DMS53 (cell line): ENCODE results near the gene CAVIN1.
A peak's percentile ranks its signal among the peaks of the same experiment; 100 is the strongest.
"Not testable (repeated sequence)": the region's sequence is repeated elsewhere in the genome, so short reads cannot be mapped to it uniquely, and the experiment has no call there.

Experiments
- DNase-seq: peaks from one replicate; lab custom pipeline; 2025; lab: John Stamatoyannopoulos, UW

Gene CAVIN1

DNA sequence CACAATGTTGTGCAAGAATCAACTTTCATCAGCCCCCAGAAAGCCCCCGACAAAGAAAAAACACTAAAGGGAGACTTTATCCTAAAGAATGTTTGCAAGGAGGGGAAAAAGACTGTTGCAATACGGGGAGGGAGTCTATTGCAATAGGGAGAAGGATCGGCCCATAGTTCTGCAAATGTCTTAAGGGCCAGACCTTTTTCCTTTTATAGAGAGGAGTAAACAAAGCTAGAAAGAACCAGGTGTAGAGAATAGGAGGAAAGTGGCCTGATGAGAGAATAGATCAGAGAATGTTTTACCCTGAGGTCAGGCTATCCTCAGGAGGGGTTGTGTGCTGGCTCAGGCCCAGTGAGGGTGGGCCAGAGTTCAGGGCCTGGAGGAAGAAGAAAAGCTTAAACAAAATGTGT lies 8.7 kb upstream of the CAVIN1 start:
- no peak for DNase-seq

DNA sequence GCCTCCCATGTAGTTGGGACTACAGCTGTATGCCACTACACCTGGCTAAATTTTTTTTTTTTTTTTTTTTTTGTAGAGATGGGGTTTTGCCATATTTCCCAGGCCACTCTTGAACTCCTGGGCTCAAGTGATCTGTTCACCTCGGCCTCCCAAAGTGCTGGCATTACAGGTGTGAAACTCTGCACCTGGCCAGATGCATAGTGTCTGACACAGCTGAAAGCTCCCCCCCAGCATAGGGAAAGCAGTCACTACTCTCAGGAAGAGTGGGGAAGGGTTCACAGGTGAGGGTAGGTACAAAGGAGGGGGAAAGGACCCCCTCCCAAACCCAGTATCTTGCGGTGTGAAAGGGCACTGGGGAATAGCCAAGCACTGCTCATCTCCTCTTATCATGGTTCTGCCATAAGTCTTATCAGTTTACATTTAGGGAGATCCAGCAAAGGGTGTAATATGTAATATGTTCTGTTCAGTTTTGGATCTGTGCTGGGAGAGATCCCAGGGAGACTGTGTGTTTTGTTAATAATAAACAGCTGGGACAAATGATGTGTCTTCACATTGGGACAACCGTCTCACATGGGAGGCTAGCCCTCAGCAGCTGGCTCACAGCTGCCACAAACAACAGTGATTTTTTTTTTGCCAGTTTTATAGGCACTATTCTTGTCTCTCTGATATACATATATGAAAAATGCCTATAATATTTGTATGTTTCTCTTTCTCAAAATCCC lies 6.8 kb upstream of the CAVIN1 start:
- DNase-seq: no peak

DNA sequence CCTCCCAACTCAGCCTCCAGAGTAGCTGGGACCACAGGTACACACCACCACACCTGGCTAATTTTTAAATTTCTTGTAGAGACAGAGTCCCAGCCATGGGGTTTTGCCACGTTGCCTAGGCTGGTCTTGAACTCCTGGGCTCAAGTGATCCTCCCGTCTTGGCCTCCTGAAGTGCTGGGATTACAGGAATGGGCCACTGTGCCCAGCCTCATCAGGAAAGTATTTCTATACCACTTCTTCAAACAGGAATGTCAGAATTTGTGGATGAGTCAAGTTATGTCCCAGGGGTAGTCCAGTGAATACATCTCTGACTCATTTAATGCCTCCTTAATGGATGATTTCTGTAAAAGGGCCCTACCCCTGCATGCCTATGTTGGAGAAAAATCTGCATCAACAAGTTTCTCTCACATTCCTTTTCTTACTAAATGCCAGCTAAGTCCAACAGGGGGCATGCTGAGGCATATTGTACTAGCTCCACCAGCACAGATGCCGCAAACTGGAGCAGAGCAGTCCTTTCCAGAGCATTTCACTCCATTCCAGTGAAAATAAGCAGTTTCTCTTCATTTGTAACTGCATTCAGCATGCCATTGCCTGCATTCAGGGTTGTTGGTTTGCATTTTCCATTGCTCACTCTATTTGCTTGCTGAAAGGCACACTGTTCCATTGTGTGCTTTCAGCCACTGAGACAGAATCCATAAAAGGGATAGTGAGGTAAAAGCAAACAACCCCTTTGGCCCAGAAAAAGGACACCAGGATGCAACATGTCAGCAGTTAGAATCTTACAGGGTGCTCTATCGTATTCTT lies 5.3 kb upstream of the CAVIN1 start:
- peak; percentile 88 for DNase-seq

DNA sequence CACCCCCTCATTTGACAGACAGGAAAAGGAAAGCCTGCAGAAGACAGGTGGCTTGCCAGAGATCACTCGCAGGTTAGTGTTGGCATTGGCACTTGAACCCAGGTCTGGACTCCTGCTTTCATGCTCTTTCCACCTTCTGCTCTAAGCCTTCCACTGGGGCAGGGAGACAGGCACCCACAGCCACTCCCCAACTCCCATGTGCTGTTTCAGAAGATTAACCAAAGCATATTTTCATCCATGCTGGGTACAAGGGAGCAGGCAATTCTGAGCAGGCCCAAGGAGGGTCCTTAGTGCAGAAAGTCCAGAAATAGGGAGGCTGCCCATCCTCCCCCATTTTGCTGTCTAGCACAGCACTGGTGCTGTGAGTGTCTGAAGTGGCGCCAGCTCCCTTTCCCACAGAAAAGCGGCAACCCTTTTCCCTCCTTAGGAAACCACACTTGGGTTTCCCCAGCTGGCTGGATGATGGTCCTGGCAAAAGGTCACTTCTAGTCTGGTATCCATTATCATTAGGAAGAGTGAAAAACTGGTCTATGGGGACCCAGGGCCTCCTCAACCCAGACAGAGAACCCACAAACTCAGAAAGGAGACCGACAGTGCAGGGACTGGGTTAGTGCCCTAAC lies 2.0 kb upstream of the CAVIN1 start:
- DNase-seq: no peak

DNA sequence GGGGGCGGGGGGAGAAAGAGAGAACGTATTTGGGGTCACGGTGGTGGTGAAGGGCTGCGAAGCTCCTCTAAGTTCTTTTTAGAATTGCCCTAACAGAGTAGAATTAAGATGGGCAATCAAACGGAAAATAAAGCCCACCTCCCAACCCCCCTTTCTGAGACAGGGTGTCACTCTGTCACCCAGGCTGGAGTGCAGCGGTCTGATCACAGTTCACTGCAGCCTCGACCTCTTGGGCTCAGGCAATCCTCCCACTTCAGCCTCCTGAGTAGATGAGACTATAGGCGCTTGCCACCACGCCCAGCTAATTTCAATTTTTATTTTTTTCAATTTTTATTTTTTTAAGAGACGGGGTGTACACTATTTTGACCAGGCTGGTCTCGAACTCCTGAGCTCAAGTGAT lies 710 bp upstream of the CAVIN1 start:
- DNase-seq: no peak

DNA sequence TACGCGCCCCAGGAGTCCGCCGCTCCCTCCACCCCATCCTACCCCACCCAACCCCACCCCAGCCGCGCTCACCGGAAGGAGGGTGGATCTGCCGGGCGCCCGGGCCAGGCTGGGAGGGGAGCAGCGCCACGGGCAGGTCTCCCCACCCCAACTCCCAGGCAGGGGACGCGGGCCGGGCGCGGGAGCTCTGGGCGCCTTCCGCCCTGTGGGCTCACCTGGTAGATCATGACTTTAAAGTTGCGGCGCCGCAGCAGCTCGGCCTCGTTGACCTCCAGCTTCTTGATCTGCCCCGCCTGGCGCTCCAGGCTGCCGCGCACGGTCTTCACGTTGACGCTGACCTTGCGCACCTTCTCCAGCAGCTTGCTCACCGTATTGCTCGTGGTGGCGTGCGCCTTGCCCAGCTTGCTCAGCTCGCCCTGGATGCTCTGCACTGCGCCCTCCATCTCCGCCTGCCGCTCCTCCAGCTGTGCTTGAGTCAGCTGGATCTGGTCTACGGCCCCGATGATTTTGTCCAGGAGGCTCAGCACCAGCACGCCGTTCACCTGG lies 571 bp downstream of the CAVIN1 start:
- DNase-seq: peak; percentile 72

DNA sequence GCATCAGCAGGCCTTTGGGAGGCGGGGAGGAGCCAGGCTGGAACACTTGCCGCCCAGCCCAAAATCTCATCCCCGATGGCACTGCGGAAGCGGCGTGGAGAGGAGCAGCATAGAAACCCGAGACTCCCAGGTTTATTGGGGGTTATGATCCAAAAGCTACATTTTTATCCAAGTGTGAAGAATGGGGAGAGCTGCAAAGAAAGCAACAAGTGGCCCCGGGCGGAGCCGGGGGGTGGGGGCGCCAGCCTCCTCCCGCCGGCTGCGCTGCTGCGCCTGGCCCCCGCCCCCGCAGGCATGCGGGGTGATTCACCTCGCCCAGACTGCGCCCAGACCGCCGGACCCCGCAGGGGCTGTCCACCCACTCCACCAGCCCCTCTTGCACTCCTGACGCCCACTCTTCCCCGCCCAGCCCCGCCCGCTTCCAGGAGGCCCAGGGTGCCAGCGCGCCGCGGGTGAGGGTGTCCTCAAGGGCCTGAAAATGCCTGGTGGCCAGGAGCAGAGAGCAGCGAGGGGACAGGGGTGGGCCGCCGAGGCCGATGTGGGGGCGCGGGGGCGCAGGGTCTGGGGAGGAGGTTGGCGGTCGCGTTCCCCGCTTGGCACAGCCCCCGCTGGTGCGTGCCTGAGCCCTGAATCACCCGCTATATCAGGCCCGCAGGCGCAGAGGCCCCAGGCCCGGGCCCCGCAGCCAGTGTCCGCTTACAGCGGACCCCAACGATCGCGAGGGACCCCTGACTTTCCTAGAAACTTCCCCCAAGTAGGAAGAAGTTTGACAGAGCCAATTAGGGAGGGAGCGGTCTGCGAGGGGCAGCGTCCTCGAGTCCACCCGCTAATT lies 1.3 kb downstream of the CAVIN1 start:
- no peak for DNase-seq

DNA sequence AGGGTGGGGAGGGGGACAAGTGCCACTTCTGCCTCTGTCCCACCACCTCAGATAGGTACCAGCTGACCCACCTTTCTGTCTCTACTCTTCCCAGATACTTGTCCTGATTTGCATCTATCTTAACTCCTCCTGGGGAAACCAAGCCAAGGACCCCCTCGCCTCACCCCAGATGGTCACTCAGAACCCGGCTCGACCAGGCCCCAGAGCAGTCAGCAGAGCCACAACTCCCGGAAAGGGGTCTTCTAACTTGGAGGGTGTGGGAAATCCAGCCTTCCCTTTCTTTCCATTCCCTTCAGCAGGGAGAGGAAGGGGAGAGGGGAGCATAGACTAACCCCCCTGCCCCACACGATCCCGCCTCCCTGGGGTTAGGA lies 1.9 kb downstream of the CAVIN1 start:
- DNase-seq: no peak

DNA sequence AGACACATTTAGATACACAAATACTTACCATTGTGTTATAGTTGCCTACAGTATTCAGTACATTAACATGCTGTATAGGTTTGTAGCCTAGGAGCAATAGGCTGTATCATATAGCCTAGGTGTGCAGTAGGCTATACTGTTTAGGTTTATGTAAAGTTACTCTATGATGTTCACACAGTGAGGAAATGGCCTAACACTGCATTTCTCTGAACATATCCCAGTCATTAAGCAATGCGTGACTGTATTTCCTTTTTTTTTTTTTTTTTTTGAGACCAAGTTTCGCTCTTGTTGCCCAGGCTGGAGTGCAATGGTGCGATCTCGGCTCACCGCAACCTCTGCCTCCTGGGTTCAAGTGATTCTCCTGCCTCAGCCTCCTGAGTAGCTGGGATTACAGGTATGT lies 5.1 kb downstream of the CAVIN1 start:
- not testable (repeated sequence) for DNase-seq

DNA sequence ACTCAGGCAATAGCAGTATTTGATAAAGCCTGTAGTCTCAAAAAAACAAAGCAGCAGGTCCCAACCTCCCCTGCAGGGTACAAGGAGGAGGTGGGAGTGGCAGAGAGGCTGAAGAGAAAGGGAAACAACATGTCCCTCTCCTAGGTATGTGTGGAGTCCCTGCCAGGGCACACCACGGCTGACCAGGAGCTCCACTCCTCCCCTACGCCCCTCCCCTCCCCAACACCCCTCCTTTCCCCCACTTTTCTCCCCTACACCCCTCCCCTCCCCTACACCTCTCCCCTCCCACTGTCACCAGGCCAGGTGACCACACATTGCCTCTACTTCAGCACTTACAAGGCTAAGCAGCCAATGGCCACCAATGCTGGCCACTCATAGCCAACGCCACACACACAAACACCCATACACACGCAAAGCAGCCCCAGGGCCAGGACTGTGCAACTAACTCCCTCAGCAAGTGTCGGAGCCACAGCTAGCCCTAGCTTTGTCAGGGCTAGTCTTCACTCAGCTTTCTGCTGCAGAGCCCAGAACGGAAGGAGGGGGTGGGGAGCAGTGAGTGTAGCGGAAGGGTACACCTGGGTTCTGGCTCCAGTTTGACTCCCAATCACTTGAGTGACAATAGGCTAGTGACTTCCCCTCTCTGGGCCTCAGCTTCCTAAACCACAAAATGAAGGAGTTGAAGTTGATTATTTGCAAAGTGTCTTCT lies 8.2 kb downstream of the CAVIN1 start:
- no peak for DNase-seq

DNA sequence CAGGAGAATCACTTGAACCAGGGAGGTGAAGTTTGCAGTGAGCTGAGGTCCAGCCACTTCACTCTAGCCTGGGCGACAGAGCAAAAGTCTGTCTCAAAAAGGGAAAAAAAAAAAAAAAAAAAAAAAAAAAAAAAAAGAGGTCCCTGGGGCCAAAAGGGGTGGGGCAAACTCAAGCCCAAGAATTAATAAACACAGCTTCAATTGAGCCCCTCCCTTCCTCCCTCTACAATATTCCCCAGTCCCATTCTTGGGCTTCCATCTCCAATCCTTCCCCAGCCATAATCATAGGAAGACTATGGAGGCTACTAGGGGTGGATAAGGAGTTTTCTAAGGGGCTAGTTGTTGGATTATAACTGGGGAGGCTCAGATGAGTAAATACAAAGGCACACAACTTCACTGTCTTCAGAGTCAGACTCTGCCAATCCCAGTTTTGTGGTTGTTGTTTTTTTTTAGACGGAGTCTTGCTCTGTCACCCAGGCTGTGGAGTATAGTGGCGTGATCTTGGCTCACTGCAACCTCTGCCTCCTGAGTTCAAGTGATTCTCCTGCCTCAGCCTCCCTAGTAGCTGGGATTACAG lies 9.5 kb downstream of the CAVIN1 start:
- DNase-seq: no peak

DNA sequence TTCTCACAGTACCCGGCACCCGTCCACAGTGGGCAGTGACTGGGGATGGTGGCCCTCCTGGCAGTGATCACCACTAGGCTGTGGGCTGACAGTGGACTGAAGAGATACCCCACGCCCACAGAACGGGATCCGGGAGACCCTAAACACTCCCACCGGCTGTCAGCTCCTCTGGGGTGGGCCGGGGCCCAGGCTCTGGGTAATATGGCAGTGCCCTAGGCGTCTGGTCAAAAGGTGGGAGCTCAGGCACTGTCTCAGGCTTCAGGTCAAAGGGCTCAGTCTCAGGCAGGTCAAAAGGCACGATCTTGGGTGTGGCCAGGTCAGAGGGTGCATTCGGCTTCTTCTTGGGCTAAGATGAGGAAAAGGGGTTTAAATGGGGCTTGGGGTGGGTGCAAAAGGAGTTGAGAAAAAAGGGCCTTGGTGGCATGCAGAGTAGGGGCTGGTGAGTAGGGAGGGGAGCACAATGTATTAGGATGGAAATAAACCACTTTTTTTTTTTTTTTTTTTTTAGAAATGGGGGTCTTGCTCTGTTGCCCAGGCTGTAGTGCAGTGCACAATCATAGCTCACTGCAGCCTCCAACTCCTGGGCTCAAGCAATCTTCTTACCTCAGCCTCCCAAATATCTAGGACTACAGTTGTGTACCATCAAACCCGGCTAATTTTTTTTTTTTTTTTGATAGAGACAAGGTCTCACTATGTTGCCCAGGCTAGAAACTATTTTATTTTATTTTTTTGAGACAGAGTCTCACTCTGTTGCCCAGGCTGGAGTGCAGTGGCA lies 11.0 kb downstream of the CAVIN1 start:
- no peak for DNase-seq

DNA sequence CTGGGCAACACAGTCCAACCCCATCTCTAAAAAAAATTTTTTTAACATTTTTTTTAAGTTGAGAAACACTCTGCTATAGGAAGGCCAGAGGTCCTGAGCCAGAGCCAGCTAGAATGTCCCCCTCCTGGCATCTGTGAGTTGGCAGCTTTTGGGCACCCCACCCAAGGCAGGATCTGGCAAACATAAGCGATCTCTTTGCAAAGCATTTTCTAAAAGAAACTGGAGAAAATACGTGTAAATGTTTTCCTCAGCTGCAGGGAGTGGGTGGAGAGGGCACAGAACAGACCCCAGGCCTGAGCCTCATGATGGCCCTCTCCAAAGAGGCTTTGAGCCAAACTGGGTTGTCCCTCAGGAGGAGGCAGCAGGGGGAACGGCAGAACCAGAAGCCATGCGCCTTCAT lies 11.7 kb downstream of the CAVIN1 start:
- no peak for DNase-seq

DNA sequence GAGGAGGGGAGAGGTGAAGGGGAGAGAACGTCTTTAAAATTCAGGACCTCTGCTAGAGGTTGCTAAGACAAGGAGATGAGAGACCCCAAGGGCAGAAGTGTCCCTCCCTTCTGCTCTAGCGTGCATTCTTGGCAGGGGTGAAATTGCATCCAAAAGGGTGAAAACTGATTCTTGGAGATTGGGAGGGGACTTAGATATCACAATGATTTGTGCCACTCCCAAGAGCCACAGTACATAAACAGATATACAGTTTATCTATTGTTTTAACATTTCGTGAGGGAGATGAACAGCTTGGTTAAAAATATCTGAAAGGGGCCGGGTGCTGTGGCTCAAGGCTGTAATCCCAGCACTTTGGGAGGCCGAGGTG lies 12.8 kb downstream of the CAVIN1 start:
- DNase-seq: no peak

DNA sequence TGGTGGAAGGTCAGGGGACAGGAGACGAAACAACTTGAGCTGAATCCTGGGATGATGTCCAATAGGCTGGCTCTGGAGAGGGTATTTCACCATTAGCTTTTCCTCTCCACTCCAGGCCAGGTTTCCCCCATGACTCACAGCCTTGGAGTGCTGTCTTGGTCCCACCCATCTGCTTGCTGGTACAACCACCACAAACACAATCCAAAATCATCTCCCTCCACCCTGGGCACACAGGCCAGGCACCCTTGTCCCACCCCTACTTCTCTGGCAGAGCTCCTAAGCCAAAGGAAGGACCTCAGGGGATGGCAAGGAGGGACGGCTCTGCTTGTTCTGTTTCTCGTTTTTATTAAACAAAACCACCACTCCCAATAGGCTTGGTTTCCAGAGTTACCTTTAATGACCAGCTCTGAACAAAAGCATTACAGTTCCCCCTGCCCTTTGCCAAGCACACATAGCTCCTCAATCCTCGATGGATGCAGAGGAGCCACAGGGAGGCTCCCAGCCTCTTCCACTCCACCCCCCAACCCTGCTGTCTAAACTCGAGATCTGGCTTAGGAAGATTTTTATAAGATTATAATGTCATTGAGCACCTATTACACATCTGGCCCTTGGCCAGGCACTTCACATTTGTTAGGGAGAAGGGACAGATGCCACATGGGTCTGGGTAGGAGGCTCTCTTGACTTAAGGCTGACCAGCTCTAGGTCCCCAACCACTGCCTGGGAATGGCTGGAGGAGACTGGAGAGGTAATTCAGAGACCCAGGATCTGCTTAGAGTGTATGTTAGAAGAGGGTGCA lies 13.3 kb downstream of the CAVIN1 start:
- DNase-seq: no peak

DNA sequence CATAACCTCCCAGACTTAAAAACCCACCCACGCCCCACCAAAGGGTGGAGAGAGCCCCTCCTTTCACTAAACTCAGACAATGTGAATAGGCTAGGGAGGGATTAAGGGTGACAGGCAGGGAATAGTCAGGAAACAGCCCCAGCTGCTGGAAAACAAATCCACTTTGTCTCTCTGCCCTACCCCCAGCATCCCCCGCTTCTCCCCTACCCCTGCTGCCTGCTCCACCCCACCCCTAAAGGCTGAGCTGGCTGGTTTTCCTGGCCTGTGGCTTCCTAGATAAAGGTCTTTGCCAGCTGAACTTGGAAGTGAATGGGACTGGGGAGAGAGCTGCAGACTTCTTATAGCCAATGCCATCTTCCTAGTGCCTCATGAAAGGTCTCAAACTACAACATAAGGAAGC lies 15.0 kb downstream of the CAVIN1 start:
- no peak for DNase-seq

DNA sequence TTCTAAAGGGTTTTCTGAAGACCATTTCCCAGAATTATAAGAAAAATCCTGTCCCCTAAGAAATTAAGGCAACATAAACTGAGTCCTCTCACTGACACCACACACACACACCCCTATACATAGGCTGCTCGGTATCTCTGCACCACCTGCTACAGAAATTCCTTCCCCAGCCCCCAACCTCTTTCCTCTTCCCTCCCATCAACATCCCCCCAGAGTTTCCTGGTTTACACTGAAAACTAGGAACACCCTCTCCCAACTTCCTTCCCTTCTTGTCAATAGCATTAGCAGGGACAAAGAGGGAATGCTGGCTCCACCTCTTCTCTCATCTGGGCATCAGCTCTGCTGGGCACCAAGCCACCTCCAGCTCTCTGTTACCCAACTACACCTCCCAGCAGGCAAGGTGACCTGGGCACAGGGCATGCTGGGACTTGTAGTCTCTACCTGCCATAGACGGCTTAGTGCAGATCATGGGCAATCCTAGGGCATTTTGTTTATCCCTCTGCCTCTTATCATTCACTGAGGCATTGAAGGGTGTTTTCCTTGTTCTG lies 15.7 kb downstream of the CAVIN1 start:
- DNase-seq: peak; percentile 94

DNA sequence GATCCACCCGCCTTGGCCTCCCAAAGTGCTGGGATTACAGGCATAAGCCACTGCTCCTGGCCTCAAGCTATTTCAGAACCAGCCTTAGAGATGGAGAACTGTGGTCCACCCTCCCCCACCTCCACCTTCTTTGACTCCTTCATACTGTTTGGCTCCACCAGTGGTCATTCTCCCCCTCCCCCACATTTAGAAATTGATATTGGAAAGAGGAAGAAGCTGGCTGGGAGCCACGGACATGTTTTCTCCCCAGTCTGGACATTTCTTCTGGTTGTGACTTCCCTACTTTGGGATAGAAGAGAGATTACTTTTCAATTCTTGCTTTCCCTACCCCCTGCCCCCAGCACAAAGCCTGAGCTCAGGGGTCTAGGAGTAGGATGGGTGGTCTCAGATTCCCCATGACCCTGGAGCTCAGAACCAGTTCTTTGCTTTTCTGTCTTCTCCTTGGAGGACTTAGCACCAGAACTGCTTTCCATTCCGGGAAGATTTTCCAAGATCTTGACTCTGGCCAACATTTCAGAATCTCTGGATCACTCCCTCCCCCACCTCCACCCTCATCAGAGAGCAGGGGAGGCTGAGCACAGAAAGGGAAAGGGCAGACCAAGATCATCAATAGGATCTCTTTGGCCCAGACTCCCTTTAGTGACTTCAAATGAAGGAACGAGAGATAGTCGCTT lies 16.3 kb downstream of the CAVIN1 start:
- DNase-seq: no peak
